GM21576 (cell line): ENCODE measurements around the gene PDE10A.
"Not testable (repeated sequence)": the region's sequence is repeated elsewhere in the genome, so short reads cannot be mapped to it uniquely, and the experiment has no call there.

Experiments
- ATAC-seq: cut with Tn5 transposase; IDR thresholded peaks from one replicate; pipeline ENCODE4 v1.9.1; 2021; ENCODE audit warnings: mild to moderate bottlenecking, moderate library complexity; ENCODE audit not compliant: unreplicated experiment

Gene PDE10A

DNA sequence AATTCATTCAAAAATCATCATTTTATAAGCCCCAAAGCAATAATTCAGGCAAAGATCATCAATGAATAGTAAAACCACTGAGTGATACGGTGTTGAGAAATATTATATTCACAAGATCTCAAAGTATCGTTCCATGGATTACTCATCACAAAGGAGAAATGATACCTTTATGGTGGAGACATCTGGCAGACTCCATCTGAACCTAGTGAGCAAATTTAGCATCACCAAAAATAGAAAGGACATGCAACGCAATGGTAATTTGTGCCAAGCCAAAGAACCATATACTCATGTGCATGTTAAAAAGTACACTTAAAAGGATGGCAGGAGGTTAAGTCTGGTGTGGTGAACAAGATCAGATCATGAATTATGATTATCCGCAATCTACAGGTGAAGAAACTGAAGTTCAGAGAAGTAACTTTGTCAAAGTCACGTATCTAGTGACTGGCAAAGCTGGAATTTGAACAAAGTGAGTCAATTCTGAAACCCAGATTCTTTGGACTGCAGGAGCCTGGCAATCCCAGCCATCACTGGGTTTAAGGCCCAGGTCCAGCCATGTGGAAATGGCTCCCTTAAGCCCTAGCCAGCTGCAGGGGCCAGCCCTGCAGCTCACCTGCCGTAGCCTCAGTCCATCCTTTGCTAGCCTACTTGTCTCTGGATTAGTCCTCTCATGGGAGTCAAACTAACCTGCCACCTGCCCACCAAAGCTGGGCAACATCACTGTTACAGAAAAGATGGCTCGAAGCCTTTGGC lies 68.3 kb downstream of the PDE10A start:
- ATAC-seq: no peak

GRCh38 chr6:165592947-165593346 lies 70.1 kb downstream of the PDE10A start:
- ATAC-seq: not testable (repeated sequence)

DNA sequence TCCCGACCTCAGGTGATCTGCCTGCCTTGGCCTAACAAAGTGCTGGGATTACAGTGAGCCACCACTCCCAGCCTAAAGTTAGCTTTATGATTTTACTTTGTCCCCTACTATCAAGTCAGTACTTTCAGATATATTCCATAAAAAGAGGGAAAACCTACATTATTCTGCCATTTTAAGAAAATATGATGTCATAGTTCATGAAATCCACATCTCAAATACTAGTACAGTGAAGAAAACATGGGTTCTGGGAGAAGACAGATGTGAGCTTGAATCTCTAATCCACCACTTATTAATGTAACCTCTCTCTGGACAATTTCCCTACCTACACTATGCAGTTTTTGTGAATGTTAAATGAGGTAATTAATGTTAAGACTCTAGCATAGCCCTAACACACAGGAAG lies 74.5 kb downstream of the PDE10A start:
- ATAC-seq: no peak

DNA sequence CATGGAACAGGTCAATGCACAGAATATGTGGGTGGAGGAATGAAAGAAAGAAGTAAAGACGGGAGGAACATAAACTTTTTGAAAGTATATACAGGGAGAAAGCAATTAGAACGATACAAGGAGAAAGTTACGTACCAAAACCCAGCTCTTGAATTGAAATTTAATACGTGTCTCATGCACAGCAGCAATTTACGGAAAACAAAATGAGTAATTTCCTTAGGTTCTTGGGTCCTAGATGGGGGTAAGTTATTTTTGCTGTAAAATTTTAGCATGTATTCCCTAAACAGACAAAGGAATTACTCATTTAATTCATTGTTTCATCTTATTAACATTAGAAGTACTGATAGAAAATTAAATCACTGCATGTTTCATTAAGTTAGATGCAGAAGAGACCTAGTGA lies 75.8 kb downstream of the PDE10A start:
- no peak for ATAC-seq

- no peak for ATAC-seq
These were observed 76.3 kb downstream of the PDE10A start for GRCh38 chr6:165586706-165587105.

GRCh38 chr6:165585060-165585459 lies 78.0 kb downstream of the PDE10A start:
- no peak for ATAC-seq

DNA sequence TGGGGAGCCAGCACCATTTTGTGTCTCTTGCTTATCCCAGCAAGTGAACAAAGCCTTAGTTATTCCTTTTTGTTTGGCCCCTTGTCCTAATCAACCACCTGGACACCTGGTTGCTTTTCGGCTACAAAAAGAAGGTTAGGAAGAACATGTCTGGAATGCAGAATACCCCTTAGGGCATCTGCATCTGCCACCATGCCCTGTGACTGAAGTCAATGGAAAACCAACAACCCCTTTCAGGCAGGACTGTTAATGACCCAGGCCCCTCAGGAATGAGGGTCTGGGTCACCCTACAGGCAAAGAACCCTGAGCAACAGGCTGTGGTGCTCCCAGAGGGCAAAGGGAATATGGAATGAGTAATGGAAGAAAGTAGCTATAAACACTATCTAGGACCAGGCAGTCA lies 78.5 kb downstream of the PDE10A start:
- no peak for ATAC-seq

- no peak for ATAC-seq
These were observed 81.4 kb downstream of the PDE10A start for GRCh38 chr6:165581678-165582077.

GRCh38 chr6:165580136-165580535 lies 82.9 kb downstream of the PDE10A start:
- ATAC-seq: no peak

DNA sequence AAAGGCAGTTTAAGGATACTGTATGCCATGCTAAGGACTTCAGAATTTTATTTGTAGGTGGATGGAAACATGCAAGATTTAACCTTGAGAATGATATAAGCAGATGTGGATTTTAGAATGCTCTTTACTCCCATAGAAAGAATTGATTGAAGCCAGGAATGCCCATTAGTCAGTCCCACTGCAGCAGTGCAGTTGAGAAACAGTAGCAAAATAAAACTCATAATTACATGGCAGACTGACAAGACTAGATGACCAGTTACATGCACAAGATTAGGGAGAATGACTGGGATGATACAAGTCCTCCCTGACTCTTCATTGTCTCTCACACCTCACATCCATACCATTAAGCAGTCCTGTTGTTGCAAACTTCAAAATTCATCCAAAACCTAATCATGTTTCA lies 83.9 kb downstream of the PDE10A start:
- ATAC-seq: no peak

DNA sequence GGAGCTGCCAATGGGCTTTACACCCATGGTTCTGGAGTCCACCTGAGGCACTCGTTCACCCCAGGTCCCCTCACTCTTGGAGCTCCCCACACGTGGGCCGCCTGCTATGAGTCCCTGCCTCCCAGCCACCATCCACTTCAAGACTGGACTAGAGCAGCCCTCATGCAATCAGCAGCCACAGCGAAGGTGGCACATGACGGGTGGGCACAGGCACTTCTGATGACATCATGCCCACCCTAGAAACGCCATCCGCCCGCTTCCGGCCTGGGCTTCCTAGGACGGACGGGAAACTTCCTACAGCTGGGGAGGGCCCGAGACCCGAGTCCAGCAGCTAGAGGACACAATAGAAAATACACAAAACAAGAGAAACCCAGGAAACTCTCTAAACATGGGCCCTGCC lies 85.5 kb downstream of the PDE10A start:
- no peak for ATAC-seq

- no peak for ATAC-seq
These were observed 87.9 kb downstream of the PDE10A start for GRCh38 chr6:165575158-165575549.

DNA sequence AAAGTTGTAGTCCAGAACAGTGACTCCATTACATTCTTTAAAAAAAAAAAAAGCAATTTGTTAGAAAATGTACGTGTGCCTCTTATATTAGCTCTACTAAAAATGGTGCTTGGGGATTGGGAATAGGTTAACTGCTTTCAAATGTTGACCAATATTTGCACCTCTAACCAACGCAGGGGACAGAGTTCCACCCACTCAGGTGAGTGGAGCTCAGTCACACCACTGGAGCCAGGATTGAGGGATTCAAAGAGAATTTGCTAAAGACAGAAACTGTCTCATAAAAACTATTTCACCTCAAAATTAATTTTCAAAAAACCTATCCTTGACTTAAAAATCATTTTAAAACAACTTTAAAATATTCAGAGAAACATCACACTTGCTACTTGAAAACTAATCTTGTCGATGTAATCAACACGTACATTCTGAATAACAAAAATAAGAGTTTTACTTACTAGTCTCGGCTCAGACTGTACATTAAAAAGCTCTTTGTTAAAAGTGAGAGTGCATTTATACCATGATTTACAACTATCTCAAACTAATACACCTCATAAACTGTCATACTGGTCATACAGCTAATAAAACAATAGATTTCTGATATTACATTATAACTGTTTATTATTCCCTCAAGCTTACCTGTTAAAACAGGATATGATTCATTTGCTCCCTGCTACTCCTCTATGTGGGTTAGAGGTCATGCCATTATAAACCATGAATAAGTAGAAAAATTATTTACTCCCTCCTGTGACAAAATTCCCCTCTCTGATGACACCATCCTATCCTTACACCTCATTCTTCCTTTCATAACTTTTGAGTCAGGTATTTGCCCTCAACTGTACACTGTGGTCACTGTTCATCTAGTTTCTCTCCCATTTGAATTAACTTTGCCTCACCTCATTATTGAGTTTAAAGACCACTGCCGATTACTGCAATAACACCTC lies 88.6 kb downstream of the PDE10A start:
- ATAC-seq: no peak

- no peak for ATAC-seq
These were observed 89.4 kb downstream of the PDE10A start for GRCh38 chr6:165573671-165574070.

DNA sequence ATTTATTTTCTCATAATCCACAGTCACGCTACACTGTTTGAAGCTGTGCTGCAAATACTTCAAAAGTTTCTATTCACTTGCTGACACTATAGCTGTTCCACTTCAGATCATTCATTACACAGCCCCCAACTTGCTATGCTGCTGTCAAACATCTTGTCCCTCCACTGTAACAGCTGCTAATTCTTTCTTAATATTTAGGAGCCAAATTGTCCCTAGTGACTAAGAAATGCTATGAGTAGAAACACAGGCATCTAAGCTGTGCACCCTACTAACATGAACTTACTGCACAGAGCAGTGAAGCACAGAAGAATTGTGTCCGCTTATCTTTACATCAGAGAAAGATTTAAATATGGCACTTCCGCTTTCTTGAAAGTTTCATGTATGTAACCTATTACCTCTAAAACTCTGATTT lies 91.3 kb downstream of the PDE10A start:
- peak; percentile 83 for ATAC-seq

DNA sequence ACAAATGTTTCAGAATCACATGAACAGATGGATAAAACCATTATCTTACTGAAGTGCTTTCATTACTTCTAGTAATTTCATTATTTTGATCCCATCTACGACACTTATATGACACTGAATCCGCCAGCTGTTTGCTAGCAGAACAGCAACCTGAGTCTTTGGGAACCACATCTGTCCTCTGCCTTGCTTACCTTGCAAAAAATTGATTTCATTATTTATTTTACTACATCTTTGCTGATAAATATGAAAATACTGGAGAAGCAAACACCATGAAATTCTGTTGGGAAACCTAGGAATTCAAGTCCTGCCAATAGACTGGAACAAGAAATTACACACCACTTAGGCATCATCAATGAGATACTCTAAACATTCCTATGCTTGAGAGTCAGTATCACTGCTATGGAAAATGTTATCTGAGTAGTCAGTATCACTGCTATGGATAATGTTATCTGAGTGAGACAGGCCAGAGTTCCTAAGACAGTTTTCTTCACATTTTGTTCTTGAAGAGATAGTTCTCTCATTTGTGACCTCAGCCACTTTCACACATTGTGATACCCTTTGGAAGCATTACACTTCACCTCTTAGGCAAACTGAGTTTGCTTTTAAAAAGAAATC lies 91.9 kb downstream of the PDE10A start:
- ATAC-seq: peak; percentile 13

DNA sequence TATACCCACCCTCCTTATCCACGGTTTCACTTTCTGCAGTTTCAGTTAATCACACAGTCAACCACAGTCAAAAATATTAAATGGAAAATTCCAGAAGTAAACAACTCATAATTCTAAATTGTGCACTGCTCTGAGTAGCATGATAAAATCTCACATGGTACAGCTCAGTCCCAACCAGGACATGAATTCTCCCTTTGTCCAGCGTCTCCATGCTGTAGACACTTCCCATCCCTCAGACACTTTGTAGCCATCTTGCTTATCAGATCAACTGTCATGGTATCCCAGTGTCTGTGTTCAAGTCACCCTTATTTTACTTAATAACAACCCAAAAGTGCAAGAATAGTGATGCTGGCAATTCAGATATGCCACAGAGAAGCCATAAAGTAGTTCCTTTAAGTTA lies 94.7 kb downstream of the PDE10A start:
- no peak for ATAC-seq

DNA sequence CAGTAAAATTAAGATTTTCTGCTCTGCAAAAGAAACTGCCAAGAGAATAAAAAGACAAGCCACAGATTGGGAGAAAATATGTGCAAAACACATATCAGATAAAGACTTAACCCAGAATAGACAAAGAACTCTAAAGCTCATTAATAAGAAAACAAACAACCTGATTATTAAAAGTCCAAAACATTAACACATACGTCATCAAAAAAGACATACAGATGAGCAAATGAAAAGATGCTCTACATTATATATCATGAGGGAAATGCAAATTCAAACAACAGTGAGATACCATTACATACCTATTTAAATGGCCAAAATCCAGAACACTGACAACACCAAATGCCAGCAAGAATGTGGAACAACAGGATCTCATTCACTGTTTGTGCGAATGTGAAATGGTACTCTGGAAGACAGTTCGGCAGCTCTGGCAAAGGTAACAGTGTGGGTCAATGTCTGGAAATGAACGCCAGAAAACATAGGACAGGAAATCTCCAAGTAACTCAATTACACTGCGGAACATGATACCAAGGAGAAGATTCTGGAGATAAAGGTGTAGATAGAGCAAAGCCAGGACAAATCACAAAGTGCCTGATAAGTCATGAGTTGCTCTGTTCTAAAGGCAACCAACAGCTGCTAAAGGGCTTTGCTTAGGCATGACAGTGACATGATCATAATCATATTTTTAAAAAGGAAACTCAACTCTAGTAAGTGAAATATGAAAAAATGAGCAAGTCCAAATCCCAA lies 96.8 kb downstream of the PDE10A start:
- no peak for ATAC-seq

DNA sequence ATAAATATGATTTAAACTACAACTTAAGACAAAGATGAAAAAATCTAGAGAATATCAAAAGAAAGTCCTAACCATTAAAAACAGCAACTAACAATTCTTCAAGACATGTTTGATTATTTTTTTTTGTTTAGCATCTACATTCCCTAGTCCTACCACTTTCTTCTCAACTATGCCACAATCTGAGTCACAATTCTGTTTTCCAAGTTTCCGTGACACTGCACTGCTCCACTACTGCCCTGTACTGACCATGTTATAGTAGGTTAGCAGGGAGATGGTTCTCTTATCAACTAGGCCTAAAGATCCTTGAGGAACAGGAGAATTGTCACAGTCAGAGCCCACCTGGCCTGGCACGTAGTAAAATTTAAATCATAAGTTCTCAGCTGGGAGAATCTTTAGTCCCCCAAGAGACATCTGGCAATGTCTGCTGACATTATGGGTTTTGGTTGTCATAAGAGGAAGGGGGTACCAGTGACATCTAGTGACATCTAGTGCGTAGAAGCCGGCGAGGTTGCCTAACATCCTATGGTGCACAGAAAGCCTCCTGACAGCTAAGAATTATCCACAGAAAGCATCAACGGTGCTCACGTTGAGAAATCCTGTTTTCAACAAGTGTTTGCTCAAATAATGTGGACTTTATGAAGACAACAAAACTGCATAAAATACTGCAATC lies 100.5 kb downstream of the PDE10A start:
- ATAC-seq: no peak

- ATAC-seq: no peak
These were observed 103.4 kb downstream of the PDE10A start for GRCh38 chr6:165559632-165560031.
